ENCODE results near the gene ZFP3. TPM values are rescaled to one million over a fixed set of nuclear protein-coding genes. Genes with fewer than 3 reads are reported as not detected.
A peak's percentile ranks its signal among the peaks of the same experiment; 100 is the strongest.

The ZFP3 gene
- total RNA-seq, 4 donors from 2014 or later = 7.4 to 13.7 (median 11.0) TPM

GRCh38 chr17:5100832-5101231 is 22.6 kb downstream of the ZFP3 start:
- TF ChIP-seq POLR2A (IDR thresholded peaks at IDR 0.05) (no peak), CTCF (IDR thresholded peaks at IDR 0.05) (no peak)
- Histone ChIP-seq H3K4me1 (no peaks in the 10 kb centered on the region), H3K36me3 (peaks cover 0 to 8% (median 0%) of the 10 kb centered on the region in 3 donors), H3K9me3 (peaks cover 0 to 15% (median 9%) of the 10 kb centered on the region in 4 donors), H3K27me3 (no peaks in the 10 kb centered on the region), H3K27ac (no peak overlapping the region), H3K4me3 (no peak overlapping the region)
- DNase-seq = no peak

GRCh38 chr17:5110816-5111215 is 32.5 kb downstream of the ZFP3 start:
- Histone ChIP-seq H3K27me3 (peaks cover 0 to 4% of the 10 kb centered on the region in 2 donors), H3K27ac (peak overlapping the region in 1 of 4 donors; percentile 87), H3K4me3 (peak overlapping the region; percentile 54 to 98 (median 92)), H3K36me3 (peaks cover 0 to 35% (median 0%) of the 10 kb centered on the region in 3 donors), H3K4me1 (peaks cover 0 to 14% (median 3%) of the 10 kb centered on the region in 4 donors), H3K9me3 (peaks cover 0 to 3% (median 0%) of the 10 kb centered on the region in 4 donors)
- TF ChIP-seq CTCF (IDR thresholded peaks at IDR 0.05) (no peak), POLR2A (IDR thresholded peaks at IDR 0.05) (no peak)
- no peak for DNase-seq

GRCh38 chr17:5111402-5112204 is 33.3 kb downstream of the ZFP3 start, which contains the start of gene ZNF232:
ZNF232 (minus strand) TSS chr17:5111878; CDS start chr17:5111822, 56 bp downstream.
- Histone ChIP-seq H3K27ac (peak within 1 kb of the TSS; percentile 56 to 87 (median 78)), H3K4me1 (peaks cover 0 to 14% (median 3%) of the 10 kb centered on the region in 4 donors), H3K9me3 (peaks cover 0 to 6% (median 0%) of the 10 kb centered on the region in 4 donors), H3K4me3 (peak within 1 kb of the TSS; percentile 54 to 98 (median 92)), H3K36me3 (peaks cover 0 to 28% (median 0%) of the 10 kb centered on the region in 3 donors), H3K27me3 (peaks cover 0 to 9% of the 10 kb centered on the region in 2 donors)
- TF ChIP-seq CTCF (IDR thresholded peaks at IDR 0.05) (peak in 1 of 6 experiments; percentile 26), POLR2A (IDR thresholded peaks at IDR 0.05) (peak; percentile 32 to 48)
- peak; percentile 85 to 98 (median 97) for DNase-seq

- Histone ChIP-seq H3K36me3 (no peaks in the 10 kb centered on the region), H3K27me3 (peaks cover 0 to 9% of the 10 kb centered on the region in 2 donors)
- peak in 1 of 3 donors; percentile 41 for DNase-seq
These were observed 37.7 kb downstream of the ZFP3 start, which contains the start of gene USP6 for GRCh38 chr17:5115673-5116651. USP6 (plus strand) TSS chr17:5116032; CDS start chr17:5130368, 14,336 bp downstream.

More at GRCh38 chr17:5115673-5116651, 37.7 kb downstream of the ZFP3 start, which contains the start of gene USP6:
- H3K4me1 ChIP-seq = peaks cover 0 to 9% (median under 1%) of the 10 kb centered on the region in 4 donors
- TF ChIP-seq POLR2A (IDR thresholded peaks at IDR 0.05) = no peak
- TF ChIP-seq CTCF (IDR thresholded peaks at IDR 0.05) = no peak
- H3K9me3 ChIP-seq = peaks cover 0 to 6% (median 0%) of the 10 kb centered on the region in 4 donors
- peak within 1 kb of the TSS in 1 of 4 donors; percentile 29 for H3K4me3 ChIP-seq
- no peak within 1 kb of the TSS for H3K27ac ChIP-seq
